ENCODE data around the gene RARB. TPM values are rescaled to one million over a fixed set of nuclear protein-coding genes. Genes with fewer than 3 reads are reported as not detected.

The RARB gene
- total RNA-seq, 1 donor from 2014 or later, result 0.26 TPM

DNA sequence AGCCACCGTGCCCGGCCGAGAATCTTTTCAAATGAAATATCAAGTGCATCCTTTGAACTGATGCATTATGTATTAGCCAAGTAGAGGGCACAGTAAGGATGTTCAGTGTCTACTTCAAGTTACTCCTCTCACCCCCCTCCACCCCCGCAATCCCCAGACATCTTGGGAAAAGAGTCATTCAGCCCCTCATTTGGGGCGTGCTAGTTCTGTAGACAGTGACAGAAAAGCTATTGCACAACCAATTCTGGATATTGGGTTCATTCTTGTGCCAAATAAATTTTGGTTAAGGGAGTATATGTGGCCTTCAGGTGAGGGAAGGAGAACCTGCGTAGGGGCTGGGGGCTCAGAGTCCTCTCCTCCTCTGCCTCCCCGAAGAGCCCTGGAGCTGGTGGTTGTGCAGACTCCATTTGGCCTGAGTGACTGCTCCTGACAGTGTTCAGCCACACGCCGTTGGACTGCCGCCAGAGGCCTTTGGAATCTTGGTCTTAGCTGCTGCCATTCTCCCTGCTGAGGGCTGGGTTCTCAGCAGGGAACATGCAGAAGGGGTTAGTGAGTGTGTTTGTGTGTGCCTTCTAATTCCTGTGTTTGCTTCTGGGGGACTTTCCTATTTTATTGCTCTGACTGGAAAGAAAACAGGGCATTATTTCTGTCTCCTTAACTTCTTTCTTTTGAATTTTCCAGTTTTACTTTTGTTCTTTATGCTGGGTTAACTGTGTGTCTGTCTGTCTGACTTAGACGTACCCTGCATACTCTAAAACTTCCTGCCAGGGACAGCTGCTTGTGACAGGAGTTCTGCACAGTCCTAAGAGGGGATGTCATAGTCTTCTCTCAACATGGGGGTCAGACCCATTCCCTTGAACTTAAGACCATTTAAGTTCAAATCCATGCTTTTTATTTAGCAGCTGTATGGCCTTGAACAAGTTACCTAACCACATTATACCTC, 21.0 kb downstream of the RARB start:
- TF ChIP-seq, protein P1, sequence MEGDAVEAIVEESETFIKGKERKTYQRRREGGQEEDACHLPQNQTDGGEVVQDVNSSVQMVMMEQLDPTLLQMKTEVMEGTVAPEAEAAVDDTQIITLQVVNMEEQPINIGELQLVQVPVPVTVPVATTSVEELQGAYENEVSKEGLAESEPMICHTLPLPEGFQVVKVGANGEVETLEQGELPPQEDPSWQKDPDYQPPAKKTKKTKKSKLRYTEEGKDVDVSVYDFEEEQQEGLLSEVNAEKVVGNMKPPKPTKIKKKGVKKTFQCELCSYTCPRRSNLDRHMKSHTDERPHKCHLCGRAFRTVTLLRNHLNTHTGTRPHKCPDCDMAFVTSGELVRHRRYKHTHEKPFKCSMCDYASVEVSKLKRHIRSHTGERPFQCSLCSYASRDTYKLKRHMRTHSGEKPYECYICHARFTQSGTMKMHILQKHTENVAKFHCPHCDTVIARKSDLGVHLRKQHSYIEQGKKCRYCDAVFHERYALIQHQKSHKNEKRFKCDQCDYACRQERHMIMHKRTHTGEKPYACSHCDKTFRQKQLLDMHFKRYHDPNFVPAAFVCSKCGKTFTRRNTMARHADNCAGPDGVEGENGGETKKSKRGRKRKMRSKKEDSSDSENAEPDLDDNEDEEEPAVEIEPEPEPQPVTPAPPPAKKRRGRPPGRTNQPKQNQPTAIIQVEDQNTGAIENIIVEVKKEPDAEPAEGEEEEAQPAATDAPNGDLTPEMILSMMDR (IDR thresholded peaks at IDR 0.05; ENCODE audit: insufficient read depth, low read length, severe bottlenecking), result no peak
- no peaks in the 10 kb centered on the region for H3K36me3 ChIP-seq (ENCODE audit: control insufficient read depth, insufficient read depth, low read length)
- no peak overlapping the region for H3K4me3 ChIP-seq (ENCODE audit: low read depth, low read length)
- FAIRE-seq, result no peak
- H3K27me3 ChIP-seq (ENCODE audit: control insufficient read depth, insufficient read depth, low read length), result no peaks in the 10 kb centered on the region
- DNase-seq (ENCODE audit: low read depth), result no peak

DNA sequence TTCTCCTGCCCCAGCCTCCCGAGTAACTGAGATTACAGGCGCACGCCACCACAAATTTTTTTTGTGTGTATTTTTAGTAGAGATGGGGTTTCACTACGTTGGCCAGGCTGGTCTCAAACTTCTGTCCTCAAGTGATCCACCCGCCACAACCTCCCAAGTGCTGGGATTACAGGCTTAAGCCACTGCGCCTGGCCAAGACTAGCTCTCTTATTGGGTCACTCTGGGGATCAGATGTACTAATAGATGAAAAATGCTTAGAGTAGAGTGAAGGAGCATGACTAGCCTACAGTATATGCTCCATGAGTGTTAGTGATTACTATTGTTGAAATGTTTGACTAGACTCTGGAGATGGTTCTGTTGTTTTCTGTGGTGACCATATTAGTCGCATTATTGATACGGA, 21.8 kb downstream of the RARB start:
- DNase-seq (ENCODE audit: low read depth) (no peak), FAIRE-seq (no peak)
- TF ChIP-seq, protein P1 (IDR thresholded peaks at IDR 0.05; ENCODE audit: insufficient read depth, low read length, severe bottlenecking), result no peak
- Histone ChIP-seq H3K4me3 (ENCODE audit: low read depth, low read length) (no peak overlapping the region), H3K36me3 (ENCODE audit: control insufficient read depth, insufficient read depth, low read length) (no peaks in the 10 kb centered on the region), H3K27me3 (ENCODE audit: control insufficient read depth, insufficient read depth, low read length) (no peaks in the 10 kb centered on the region)

DNA sequence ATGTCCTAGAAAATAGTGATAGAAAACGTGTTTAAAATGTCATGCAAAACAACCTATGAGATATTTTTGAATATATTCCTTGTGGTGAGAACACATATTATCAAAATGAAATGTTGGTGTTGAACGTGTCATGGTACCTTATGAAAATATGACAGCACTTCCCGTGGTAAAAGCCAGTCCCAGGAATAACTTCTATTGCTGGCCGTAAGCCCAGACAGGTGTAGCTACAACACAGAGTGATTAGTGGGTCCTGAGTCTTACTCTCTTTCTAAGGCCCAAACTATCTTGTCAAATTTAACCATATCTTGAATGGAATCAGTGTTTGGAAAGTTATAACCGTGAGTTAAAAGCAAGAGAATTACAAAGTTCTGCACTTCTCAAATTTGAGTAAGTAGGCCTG, 24.1 kb downstream of the RARB start:
- no peaks in the 10 kb centered on the region for H3K36me3 ChIP-seq (ENCODE audit: control insufficient read depth, insufficient read depth, low read length)
- no peak overlapping the region for H3K4me3 ChIP-seq (ENCODE audit: low read depth, low read length)
- DNase-seq (ENCODE audit: low read depth) (no peak), FAIRE-seq (no peak)
- TF ChIP-seq, protein P1 (IDR thresholded peaks at IDR 0.05; ENCODE audit: insufficient read depth, low read length, severe bottlenecking), result no peak
- H3K27me3 ChIP-seq (ENCODE audit: control insufficient read depth, insufficient read depth, low read length), result no peaks in the 10 kb centered on the region

DNA sequence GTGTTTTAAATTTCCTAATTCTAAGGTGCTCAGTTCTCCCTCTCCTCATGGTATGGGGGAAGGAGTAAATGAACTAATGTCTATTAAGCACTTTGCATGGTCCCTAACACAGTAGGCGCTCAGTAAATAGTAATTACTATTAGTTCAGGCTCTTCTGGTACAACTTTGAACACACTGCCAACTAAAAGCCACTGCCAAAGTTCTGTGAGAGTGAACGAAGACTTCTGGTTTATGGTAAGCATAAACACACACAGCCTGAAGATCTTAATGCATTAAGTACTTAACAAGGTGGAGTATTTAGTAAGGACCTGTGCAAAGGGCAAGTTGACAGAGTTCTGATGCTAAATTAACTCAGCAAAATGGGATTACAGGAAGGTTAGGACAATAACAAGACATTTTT, 24.7 kb downstream of the RARB start:
- FAIRE-seq (no peak), DNase-seq (ENCODE audit: low read depth) (no peak)
- H3K36me3 ChIP-seq (ENCODE audit: control insufficient read depth, insufficient read depth, low read length), result no peaks in the 10 kb centered on the region
- no peaks in the 10 kb centered on the region for H3K27me3 ChIP-seq (ENCODE audit: control insufficient read depth, insufficient read depth, low read length)
- TF ChIP-seq, protein P1 (IDR thresholded peaks at IDR 0.05; ENCODE audit: insufficient read depth, low read length, severe bottlenecking), result no peak
- no peak overlapping the region for H3K4me3 ChIP-seq (ENCODE audit: low read depth, low read length)

DNA sequence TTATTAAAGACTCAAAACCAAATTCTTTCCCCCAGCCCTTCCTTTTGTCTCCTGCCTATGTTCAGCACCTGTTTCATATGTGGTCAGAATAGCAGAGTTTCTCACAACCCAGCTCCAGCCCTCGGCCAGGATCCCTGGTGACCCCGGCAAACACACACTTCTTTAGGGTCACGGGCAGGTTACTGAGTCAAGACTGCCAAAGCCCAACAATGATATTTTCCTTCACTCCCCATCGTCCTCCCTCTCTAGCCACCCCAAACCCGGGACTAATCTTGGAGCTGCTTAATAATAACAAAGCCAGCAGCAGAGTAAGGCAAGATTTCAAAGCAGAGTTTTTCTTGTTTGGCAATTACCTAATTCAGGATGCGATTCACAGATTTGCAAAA, 25.5 kb downstream of the RARB start:
- H3K4me3 ChIP-seq (ENCODE audit: low read depth, low read length), result no peak overlapping the region
- H3K27me3 ChIP-seq (ENCODE audit: control insufficient read depth, insufficient read depth, low read length), result no peaks in the 10 kb centered on the region
- H3K36me3 ChIP-seq (ENCODE audit: control insufficient read depth, insufficient read depth, low read length), result no peaks in the 10 kb centered on the region
- FAIRE-seq (no peak), DNase-seq (ENCODE audit: low read depth) (no peak)
- TF ChIP-seq, protein P1 (IDR thresholded peaks at IDR 0.05; ENCODE audit: insufficient read depth, low read length, severe bottlenecking), result no peak
